Measurements from ENCODE around the gene DUS1L.

GRCh38 chr17:82023447-82024241, 42.0 kb downstream of the DUS1L start:
- TF ChIP-seq CTCF (conservative IDR thresholded peaks at IDR 0.05) (no peak), ZFX (IDR thresholded peaks at IDR 0.05) (peak; percentile 81)
